ENCODE measurements around the gene C6orf62. TPM values are rescaled to one million over a fixed set of nuclear protein-coding genes. Genes with fewer than 3 reads are reported as not detected.
"Not testable (repeated sequence)": the region's sequence is repeated elsewhere in the genome, so short reads cannot be mapped to it uniquely, and the experiment has no call there.

The C6orf62 gene
- total and polyA plus RNA-seq, 9 donors: 65.9 to 94.5 (median 88.8) TPM

DNA sequence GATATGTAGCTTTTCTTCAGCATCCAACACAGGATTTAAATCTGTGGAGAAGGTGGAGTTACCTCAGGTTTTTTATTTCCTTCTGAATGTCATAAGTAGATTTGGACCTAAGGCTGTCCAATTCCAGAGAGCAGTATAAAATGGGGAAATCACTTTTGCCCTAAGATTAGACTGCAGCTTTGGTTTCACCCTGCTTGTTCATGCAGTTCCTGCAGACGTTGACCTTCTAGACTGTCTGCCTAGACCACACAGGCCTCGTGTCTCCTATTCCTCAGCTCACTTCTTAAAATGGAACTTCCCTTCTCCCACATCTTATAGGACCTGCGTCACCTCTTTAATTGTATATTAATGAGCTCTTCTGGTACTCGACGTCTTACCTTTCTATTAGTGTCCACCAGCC lies 26.0 kb upstream of the C6orf62 start:
- H3K27ac ChIP-seq (ENCODE audit: low read length): no peak overlapping the region
- no CpG with 5 or more reads among the region's 5 CpGs for WGBS (ENCODE audit: insufficient coverage)
- DNase-seq: peak; percentile 58
- H3K4me3 ChIP-seq (ENCODE audit: low read length): no peak overlapping the region
- H3K36me3 ChIP-seq (ENCODE audit: control insufficient read depth, insufficient read depth, low read length): no peaks in the 10 kb centered on the region
- H3K4me1 ChIP-seq (ENCODE audit: control insufficient read depth, insufficient read depth, low read length): no peaks in the 10 kb centered on the region
- no peaks in the 10 kb centered on the region for H3K9me3 ChIP-seq (replicated peaks; ENCODE audit: control insufficient read depth, low read depth, low read length)
- H3K27me3 ChIP-seq (ENCODE audit: control insufficient read depth, insufficient read depth, low read length): peaks cover 2% of the 10 kb centered on the region

DNA sequence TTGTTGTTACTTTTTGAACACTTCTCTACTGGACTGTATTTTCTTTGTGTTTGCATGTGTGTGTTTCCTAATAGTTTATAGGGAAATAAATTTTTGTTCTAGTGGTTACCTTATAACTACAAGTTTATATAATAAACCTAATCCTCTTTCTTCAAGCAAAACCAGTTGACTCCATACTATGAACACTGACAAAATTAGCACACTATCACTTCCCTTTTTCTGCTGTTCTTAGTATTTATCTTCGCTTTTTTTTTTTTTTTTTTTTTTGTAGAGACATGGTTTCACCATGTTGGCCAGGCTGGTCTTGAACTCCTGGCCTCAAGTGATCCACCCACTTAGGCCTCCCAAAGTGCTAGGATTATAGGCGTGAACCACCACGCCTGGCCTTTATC lies 25.0 kb upstream of the C6orf62 start:
- Histone ChIP-seq H3K27ac (ENCODE audit: low read length) (peak overlapping the region; percentile 66), H3K27me3 (ENCODE audit: control insufficient read depth, insufficient read depth, low read length) (peaks cover under 1% of the 10 kb centered on the region), H3K9me3 (replicated peaks; ENCODE audit: control insufficient read depth, low read depth, low read length) (no peaks in the 10 kb centered on the region), H3K4me1 (ENCODE audit: control insufficient read depth, insufficient read depth, low read length) (no peaks in the 10 kb centered on the region), H3K36me3 (ENCODE audit: control insufficient read depth, insufficient read depth, low read length) (no peaks in the 10 kb centered on the region), H3K4me3 (ENCODE audit: low read length) (no peak overlapping the region)
- WGBS (ENCODE audit: insufficient coverage): no CpG with 5 or more reads among the region's 3 CpGs
- DNase-seq: peak; percentile 45

DNA sequence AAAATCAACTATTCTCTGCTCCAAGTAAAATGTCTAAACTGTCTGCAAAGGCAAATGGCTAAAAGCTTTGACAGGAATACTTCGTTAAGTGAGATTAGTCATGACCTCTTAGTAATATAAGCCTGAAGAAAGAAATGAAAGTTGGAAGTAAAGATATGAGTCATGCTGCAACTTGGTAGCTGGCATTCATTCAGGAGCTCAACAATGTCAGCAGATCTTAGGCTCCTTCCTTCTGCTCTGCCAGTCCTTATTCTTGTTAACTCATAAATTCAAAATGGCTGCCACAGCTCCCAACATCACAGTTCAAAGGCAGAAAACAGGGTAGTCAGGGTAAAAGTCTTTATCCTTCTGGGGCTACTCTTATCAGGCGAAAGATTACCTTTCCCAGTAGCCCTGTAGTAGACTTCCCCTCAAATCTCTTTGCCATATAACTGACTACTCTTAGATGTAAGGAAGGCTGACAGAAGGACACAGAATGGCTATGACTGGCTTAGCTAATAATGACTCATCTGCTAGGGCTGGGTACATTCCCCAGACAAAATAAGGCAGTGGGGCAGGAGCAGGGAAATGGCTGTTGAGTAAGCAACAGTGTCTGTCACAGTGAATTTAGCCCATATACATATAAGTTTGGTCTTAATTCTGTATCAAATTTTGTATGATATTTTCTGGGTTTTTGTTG lies 24.4 kb upstream of the C6orf62 start:
- H3K27me3 ChIP-seq (ENCODE audit: control insufficient read depth, insufficient read depth, low read length): no peaks in the 10 kb centered on the region
- H3K4me1 ChIP-seq (ENCODE audit: control insufficient read depth, insufficient read depth, low read length): no peaks in the 10 kb centered on the region
- no CpG with 5 or more reads among the region's 2 CpGs for WGBS (ENCODE audit: insufficient coverage)
- H3K9me3 ChIP-seq (replicated peaks; ENCODE audit: control insufficient read depth, low read depth, low read length): no peaks in the 10 kb centered on the region
- no peaks in the 10 kb centered on the region for H3K36me3 ChIP-seq (ENCODE audit: control insufficient read depth, insufficient read depth, low read length)
- peak overlapping the region; percentile 66 for H3K27ac ChIP-seq (ENCODE audit: low read length)
- peak; percentile 65 for DNase-seq
- no peak overlapping the region for H3K4me3 ChIP-seq (ENCODE audit: low read length)

DNA sequence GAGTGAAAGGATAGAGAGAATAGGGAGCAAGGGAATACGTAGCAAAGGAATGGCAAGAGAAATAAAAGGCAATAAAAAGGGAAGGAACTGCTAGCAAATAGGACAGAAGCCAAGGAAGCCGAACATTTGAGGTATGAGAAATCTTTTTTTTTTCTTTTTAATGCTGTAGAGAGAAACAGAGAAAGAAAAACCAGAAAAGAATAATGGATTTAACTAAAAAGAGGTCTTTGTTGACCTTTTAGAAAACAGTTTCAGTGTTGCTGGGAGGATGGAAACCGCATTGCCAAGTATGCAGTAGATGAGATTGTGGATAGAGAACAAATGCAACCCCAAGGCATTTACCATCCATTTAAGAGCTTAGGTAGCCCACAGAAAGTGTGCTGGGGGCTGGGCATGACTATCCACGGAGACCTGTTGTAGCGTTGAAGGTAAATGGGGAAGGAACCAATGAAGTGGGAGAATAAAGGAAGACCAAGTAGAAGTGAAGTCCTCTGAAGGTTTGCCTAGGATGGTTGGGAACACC lies 23.3 kb upstream of the C6orf62 start:
- Histone ChIP-seq H3K36me3 (ENCODE audit: control insufficient read depth, insufficient read depth, low read length) (no peaks in the 10 kb centered on the region), H3K4me3 (ENCODE audit: low read length) (no peak overlapping the region), H3K27ac (ENCODE audit: low read length) (no peak overlapping the region), H3K4me1 (ENCODE audit: control insufficient read depth, insufficient read depth, low read length) (no peaks in the 10 kb centered on the region), H3K27me3 (ENCODE audit: control insufficient read depth, insufficient read depth, low read length) (no peaks in the 10 kb centered on the region), H3K9me3 (replicated peaks; ENCODE audit: control insufficient read depth, low read depth, low read length) (no peaks in the 10 kb centered on the region)
- 62% methylated on average over 4 of the region's 5 CpGs for WGBS (ENCODE audit: insufficient coverage)
- no peak for DNase-seq

DNA sequence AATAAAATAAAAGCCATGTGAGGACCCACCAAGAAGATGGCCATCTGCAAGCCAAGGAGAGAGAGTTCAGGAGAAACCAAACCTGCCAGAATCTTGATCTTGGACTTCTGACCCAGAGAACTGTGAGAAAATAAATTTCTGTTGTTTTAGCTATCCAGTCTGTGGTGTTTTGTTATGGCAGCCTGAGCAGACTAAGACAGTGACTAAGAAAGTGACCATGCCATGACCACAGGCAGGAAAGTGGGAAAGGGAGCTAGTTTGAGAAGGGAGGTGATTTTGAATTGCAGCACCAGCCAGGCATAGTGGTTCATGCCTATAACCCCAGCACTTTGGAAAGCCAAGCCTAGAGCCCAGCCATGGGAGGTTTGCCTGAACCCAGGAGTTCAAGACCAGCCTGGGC lies 21.9 kb upstream of the C6orf62 start:
- DNase-seq: no peak
- Histone ChIP-seq H3K4me1 (ENCODE audit: control insufficient read depth, insufficient read depth, low read length) (no peaks in the 10 kb centered on the region), H3K36me3 (ENCODE audit: control insufficient read depth, insufficient read depth, low read length) (no peaks in the 10 kb centered on the region), H3K27ac (ENCODE audit: low read length) (no peak overlapping the region), H3K9me3 (replicated peaks; ENCODE audit: control insufficient read depth, low read depth, low read length) (no peaks in the 10 kb centered on the region), H3K27me3 (ENCODE audit: control insufficient read depth, insufficient read depth, low read length) (no peaks in the 10 kb centered on the region), H3K4me3 (ENCODE audit: low read length) (no peak overlapping the region)

DNA sequence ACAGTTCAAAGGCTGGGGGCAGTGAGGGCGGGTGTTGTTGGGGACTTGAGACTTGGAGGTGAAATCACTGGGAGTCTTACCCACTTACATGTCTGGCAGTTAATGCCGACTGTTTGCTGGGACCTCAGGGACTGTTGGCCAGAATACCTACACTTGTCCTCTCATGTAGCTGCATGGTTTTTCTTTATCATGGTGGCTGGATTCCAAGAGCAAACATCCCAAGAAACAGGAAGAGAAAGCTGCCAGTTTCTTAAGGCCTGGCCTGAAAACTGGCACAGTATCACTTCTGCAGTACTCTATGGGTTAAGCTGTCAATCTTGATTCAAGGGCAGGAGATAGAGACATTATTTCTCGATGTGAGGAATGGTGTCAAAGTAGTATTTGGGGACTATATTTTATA lies 19.8 kb upstream of the C6orf62 start:
- H3K4me1 ChIP-seq (ENCODE audit: control insufficient read depth, insufficient read depth, low read length): no peaks in the 10 kb centered on the region
- WGBS (ENCODE audit: insufficient coverage): 80% methylated on average over 1 of the region's 3 CpGs

DNA sequence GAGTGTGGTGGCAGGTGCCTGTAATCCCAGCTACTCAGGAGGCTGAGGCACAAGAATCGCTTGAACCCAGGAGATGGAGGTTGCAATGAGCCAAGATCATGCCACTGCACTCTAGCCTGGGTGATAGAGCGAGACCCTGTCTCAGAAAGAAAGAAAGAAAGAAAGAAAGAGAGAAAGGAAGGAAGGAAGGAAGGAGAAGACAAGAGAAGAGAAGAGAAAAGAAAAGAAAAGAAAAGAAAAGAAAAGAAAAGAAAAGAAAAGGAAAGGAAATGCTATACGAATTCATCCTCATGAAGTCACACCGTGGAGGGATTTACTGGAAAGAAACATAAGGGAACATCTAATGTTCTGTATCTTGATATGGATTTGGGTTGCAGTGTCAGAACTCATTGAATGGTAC lies 15.8 kb upstream of the C6orf62 start:
- H3K9me3 ChIP-seq (replicated peaks; ENCODE audit: control insufficient read depth, low read depth, low read length); H3K36me3 ChIP-seq (ENCODE audit: control insufficient read depth, insufficient read depth, low read length); H3K4me3 ChIP-seq (ENCODE audit: low read length); H3K4me1 ChIP-seq (ENCODE audit: control insufficient read depth, insufficient read depth, low read length); H3K27ac ChIP-seq (ENCODE audit: low read length); H3K27me3 ChIP-seq (ENCODE audit: control insufficient read depth, insufficient read depth, low read length); DNase-seq: not testable (repeated sequence)
- WGBS (ENCODE audit: insufficient coverage): 94% methylated on average over 4 of the region's 4 CpGs

More for the DNA sequence above, 19.8 kb upstream of the C6orf62 start:
- H3K4me3 ChIP-seq (ENCODE audit: low read length): no peak overlapping the region
- H3K27me3 ChIP-seq (ENCODE audit: control insufficient read depth, insufficient read depth, low read length): no peaks in the 10 kb centered on the region
- H3K9me3 ChIP-seq (replicated peaks; ENCODE audit: control insufficient read depth, low read depth, low read length): no peaks in the 10 kb centered on the region
- H3K27ac ChIP-seq (ENCODE audit: low read length): no peak overlapping the region
- H3K36me3 ChIP-seq (ENCODE audit: control insufficient read depth, insufficient read depth, low read length): no peaks in the 10 kb centered on the region
- no peak for DNase-seq

DNA sequence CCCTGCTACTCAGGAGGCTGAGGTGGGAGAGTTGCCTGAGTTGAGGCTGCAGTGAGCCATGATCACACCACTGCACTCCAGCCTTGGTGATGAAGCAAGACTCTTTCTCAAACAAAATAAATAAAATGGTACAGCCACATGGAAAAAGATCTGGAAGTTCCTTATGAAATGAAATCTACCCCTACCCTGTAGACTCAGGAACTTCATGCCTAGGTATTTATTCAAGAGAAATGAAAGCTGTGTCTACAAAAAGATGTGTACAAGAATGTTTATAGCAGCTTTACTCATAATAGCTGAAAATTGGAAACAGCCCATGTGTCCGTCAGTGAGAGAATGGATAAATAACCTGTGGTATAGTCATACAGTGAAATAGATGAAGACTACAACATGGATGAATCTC lies 15.2 kb upstream of the C6orf62 start:
- H3K9me3 ChIP-seq (replicated peaks; ENCODE audit: control insufficient read depth, low read depth, low read length): peaks cover 6% of the 10 kb centered on the region
- H3K27me3 ChIP-seq (ENCODE audit: control insufficient read depth, insufficient read depth, low read length): no peaks in the 10 kb centered on the region
- H3K4me1 ChIP-seq (ENCODE audit: control insufficient read depth, insufficient read depth, low read length): no peaks in the 10 kb centered on the region
- DNase-seq: no peak
- H3K27ac ChIP-seq (ENCODE audit: low read length): no peak overlapping the region
- 88% methylated on average over 1 of the region's 1 CpG for WGBS (ENCODE audit: insufficient coverage)
- no peak overlapping the region for H3K4me3 ChIP-seq (ENCODE audit: low read length)
- no peaks in the 10 kb centered on the region for H3K36me3 ChIP-seq (ENCODE audit: control insufficient read depth, insufficient read depth, low read length)

DNA sequence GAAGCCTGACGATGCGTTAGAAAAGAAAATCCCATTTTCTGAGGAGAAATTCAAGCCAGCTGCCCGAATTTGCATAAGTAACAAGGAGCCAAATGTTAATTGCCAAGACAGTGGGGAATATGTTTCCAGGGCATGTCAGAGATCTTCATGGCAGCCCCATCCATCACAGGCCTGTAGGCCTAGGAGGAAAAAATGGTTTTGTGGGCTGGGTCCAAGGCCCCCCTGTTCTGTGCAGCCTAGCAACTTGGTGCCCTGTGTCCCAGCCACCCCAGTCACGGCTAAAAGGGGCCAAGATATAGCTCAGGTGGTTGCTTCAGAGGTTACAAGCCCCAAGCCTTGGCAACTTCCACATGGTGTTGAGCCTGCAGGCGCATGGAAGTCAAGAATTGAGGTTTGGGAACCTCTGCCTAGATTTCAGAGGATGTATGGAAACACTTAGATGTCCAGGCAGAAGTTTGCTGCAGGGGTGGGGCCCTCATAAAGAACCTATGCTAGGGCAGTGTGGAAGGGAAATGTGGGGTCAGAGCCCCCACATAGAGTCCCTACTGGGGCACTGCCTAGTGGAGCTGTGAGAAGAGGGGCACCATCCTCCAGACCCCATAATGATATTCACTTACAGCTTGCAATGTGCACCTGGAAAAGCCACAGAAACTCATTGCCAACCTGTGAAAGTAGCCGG lies 12.6 kb upstream of the C6orf62 start:
- 88% methylated on average over 6 of the region's 6 CpGs for WGBS (ENCODE audit: insufficient coverage)
- not testable (repeated sequence) for H3K27ac ChIP-seq (ENCODE audit: low read length); H3K4me3 ChIP-seq (ENCODE audit: low read length); H3K9me3 ChIP-seq (replicated peaks; ENCODE audit: control insufficient read depth, low read depth, low read length); H3K27me3 ChIP-seq (ENCODE audit: control insufficient read depth, insufficient read depth, low read length); H3K36me3 ChIP-seq (ENCODE audit: control insufficient read depth, insufficient read depth, low read length); DNase-seq; H3K4me1 ChIP-seq (ENCODE audit: control insufficient read depth, insufficient read depth, low read length)

DNA sequence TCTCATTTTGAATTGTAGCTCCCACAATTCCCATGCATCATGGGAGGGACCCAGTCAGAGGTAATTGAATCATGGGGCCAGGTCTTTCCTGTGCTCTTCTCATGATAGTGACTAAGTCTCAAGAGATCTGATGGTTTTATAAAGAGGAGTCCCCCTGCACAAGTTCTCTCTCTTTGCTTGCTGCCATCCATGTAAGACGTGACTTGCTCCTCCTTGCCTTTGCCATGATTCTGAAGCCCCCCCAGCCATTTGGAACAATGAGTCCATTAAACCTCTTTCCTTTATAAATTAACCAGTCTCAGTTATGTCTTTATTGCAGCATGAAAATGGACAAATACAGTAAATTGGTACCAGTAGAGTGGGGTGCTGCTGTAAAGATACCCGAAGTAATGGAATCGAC lies 11.7 kb upstream of the C6orf62 start:
- not testable (repeated sequence) for H3K36me3 ChIP-seq (ENCODE audit: control insufficient read depth, insufficient read depth, low read length); H3K4me3 ChIP-seq (ENCODE audit: low read length); H3K27me3 ChIP-seq (ENCODE audit: control insufficient read depth, insufficient read depth, low read length); H3K4me1 ChIP-seq (ENCODE audit: control insufficient read depth, insufficient read depth, low read length); DNase-seq; H3K9me3 ChIP-seq (replicated peaks; ENCODE audit: control insufficient read depth, low read depth, low read length); H3K27ac ChIP-seq (ENCODE audit: low read length)
- WGBS (ENCODE audit: insufficient coverage): 81% methylated on average over 3 of the region's 3 CpGs

Data from muscle of leg (tissue), 11 donors.